ENCODE measurements around the gene FIGNL2. TPM values are rescaled to one million over a fixed set of nuclear protein-coding genes. Genes with fewer than 3 reads are reported as not detected.

FIGNL2 gene
- total and polyA plus RNA-seq, 2 of the 13 experiments (the other 11 are each of a cell fraction or from before 2014, with no cell fraction given): 0.82 to 1.00 TPM

DNA sequence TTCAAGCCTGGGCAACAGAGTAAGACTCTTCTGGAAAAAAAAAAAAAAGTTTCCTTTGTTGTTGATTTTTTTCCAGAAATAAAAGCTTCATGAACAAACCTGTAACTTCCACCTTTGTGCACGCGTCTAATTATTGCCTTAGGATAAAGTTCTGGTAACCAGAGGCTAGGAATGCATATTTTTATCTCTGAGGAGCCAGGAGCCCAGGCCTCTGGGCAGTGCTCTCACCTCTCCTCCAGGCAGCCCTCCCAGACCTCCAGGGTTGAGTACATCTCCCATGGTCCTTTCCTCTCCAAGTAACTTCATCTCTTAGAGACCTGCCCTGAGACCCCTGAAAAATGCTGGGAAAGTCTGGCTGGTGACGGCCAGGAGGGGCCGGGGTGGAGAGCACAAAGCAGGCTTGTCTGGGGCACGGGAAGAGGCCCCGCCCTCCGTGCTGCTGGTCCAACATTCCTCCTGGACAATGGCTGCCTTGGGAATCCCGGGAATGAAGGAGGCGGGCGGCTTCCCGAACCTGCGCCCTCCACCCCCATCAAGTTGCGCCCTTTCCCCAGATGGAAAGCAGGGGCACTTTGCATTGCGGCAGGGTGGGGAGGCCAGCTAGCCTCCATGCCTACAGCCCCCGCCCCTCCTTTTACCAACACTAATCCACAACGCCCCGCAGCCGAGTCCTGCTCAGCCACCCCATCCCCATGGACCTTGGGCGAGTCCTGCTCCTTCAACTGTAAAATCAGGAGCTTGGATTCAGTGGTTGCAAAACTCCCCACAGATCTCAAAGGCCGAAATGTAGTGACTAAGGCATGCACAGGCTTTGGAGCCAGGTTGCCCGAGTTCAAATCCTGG lies 7.3 kb upstream of the FIGNL2 start (continued):
- TF ChIP-seq, protein P1, sequence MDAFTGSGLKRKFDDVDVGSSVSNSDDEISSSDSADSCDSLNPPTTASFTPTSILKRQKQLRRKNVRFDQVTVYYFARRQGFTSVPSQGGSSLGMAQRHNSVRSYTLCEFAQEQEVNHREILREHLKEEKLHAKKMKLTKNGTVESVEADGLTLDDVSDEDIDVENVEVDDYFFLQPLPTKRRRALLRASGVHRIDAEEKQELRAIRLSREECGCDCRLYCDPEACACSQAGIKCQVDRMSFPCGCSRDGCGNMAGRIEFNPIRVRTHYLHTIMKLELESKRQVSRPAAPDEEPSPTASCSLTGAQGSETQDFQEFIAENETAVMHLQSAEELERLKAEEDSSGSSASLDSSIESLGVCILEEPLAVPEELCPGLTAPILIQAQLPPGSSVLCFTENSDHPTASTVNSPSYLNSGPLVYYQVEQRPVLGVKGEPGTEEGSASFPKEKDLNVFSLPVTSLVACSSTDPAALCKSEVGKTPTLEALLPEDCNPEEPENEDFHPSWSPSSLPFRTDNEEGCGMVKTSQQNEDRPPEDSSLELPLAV (CRISPR knock-in tag; conservative IDR thresholded peaks at IDR 0.05; ENCODE audit: low read depth): no peak

DNA sequence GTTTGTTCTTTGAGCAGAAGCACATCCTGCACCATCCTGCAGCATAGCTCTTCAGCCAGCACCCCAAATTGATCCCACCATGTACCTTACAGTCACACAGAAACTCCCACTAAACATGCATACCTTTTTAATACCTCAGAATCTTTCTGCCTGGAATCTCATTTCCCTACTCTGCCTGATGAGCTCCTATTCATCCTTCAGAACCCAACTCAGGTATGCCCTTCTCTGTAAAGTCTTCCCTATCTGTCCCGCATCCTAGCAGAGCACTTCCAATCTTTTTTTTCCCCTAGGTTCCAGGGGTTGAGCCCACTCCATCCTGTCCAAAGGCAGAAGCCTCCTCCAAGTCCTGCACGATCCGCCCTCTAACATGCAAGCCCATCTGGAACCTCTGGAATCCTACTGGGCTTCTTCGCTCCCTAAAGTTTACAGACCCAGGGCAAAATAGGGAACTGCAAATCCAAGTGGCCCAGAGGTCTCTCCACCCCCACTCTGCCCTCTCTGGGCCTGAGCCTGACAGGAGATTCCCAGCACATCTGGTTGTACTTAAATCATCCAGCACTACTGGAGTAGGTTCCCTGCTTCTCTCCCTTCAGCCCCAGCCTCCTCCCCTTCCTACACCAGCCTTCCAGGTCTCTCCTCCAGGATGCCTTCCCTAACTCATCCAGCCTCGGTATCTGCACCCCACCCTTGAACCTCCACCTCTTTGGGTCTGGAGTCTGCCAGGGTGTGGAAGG lies 4.1 kb upstream of the FIGNL2 start:
- POLR2A ChIA-PET: no interaction called here
- CTCF ChIA-PET (ENCODE audit: low intra/inter-chr PET ratio, low total read pairs): no interaction called here
- Histone ChIP-seq H3K9me3 (ENCODE audit: low read length) (no peaks in the 10 kb centered on the region), H3K9ac (ENCODE audit: insufficient read depth, low read depth, low read length) (no peak overlapping the region), H3K4me3 (replicated peaks in 1 of 3; ENCODE audit: insufficient read depth in 1 of 3, low read depth in 2 of 3, low read length in 3 of 3) (no peak overlapping the region), H3K36me3 (replicated peaks in 1 of 2; ENCODE audit: control insufficient read depth in 1 of 2, insufficient read depth in 2 of 2, low read length in 2 of 2) (no peaks in the 10 kb centered on the region), H3K4me2 (ENCODE audit: low read depth, low read length) (no peak overlapping the region), H4K20me1 (ENCODE audit: insufficient read depth, low read length) (no peaks in the 10 kb centered on the region), H3K27ac (ENCODE audit: extremely low read length, insufficient read depth, low read length) (no peak overlapping the region), H3K27me3 (ENCODE audit: control insufficient read depth in 1 of 2, insufficient read depth in 2 of 2, low read length in 2 of 2) (no peaks in the 10 kb centered on the region; a peak in 2 of 5 replicates), H2AFZ (ENCODE audit: low read length) (no peak overlapping the region), H3K79me2 (ENCODE audit: insufficient read depth, low read length) (no peaks in the 10 kb centered on the region), H3K4me1 (ENCODE audit: insufficient read depth, low read length) (peaks cover 20% of the 10 kb centered on the region)
- TF ChIP-seq TBP (CRISPR knock-in tag; IDR thresholded peaks at IDR 0.05) (no peak), IRF2 (CRISPR knock-in tag; IDR thresholded peaks at IDR 0.05) (no peak), MED1 (CRISPR knock-in tag; IDR thresholded peaks at IDR 0.05) (no peak), EZH2 (conservative IDR thresholded peaks at IDR 0.05; ENCODE audit: low read depth, low read length) (no peak), RELA (CRISPR knock-in tag; IDR thresholded peaks at IDR 0.05) (no peak), ZNF75D (CRISPR knock-in tag; IDR thresholded peaks at IDR 0.05; ENCODE audit: borderline replicate concordance) (no peak), ZKSCAN1 (IDR thresholded peaks at IDR 0.05; ENCODE audit: low read length) (no peak), ZNF224 (CRISPR knock-in tag; IDR thresholded peaks at IDR 0.05) (no peak), RXRA (CRISPR knock-in tag; IDR thresholded peaks at IDR 0.05) (no peak)
- TF ChIP-seq, protein P2, sequence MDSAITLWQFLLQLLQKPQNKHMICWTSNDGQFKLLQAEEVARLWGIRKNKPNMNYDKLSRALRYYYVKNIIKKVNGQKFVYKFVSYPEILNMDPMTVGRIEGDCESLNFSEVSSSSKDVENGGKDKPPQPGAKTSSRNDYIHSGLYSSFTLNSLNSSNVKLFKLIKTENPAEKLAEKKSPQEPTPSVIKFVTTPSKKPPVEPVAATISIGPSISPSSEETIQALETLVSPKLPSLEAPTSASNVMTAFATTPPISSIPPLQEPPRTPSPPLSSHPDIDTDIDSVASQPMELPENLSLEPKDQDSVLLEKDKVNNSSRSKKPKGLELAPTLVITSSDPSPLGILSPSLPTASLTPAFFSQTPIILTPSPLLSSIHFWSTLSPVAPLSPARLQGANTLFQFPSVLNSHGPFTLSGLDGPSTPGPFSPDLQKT (CRISPR knock-in tag; IDR thresholded peaks at IDR 0.05; ENCODE audit: borderline replicate concordance): no peak
- TF ChIP-seq, protein P3, sequence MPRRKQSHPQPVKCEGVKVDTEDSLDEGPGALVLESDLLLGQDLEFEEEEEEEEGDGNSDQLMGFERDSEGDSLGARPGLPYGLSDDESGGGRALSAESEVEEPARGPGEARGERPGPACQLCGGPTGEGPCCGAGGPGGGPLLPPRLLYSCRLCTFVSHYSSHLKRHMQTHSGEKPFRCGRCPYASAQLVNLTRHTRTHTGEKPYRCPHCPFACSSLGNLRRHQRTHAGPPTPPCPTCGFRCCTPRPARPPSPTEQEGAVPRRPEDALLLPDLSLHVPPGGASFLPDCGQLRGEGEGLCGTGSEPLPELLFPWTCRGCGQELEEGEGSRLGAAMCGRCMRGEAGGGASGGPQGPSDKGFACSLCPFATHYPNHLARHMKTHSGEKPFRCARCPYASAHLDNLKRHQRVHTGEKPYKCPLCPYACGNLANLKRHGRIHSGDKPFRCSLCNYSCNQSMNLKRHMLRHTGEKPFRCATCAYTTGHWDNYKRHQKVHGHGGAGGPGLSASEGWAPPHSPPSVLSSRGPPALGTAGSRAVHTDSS (CRISPR knock-in tag; conservative IDR thresholded peaks at IDR 0.05): no peak
- TF ChIP-seq, protein P4, sequence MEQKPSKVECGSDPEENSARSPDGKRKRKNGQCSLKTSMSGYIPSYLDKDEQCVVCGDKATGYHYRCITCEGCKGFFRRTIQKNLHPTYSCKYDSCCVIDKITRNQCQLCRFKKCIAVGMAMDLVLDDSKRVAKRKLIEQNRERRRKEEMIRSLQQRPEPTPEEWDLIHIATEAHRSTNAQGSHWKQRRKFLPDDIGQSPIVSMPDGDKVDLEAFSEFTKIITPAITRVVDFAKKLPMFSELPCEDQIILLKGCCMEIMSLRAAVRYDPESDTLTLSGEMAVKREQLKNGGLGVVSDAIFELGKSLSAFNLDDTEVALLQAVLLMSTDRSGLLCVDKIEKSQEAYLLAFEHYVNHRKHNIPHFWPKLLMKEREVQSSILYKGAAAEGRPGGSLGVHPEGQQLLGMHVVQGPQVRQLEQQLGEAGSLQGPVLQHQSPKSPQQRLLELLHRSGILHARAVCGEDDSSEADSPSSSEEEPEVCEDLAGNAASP (CRISPR knock-in tag; IDR thresholded peaks at IDR 0.05; ENCODE audit: borderline replicate concordance): no peak
- DNase-seq (ENCODE audit: low spot score) (no peak), ATAC-seq (no peak), FAIRE-seq (no peak)
- intact Hi-C loops (cut with micrococcal nuclease; ENCODE audit: unreplicated experiment) (no loop called here), in situ Hi-C loops (cut with HindIII; ENCODE audit: extremely low pct_ligation_motif_present, low pct_unique_long_range_greater_than_20kb) (no loop called here)
- 85% methylated on average over 5 of the region's 5 CpGs for WGBS (ENCODE audit: low lambda C conversion rate)
- no TSS peak for BruUV-seq (replicated peaks)

All from HepG2 (cell line).